ENCODE data around the gene SLC2A11. TPM values are rescaled to one million over a fixed set of nuclear protein-coding genes. Genes with fewer than 3 reads are reported as not detected.

The SLC2A11 gene
- total and polyA plus RNA-seq, 10 of the 15 experiments (the other 5 are each of a cell fraction or from before 2014, with no cell fraction given) = 0.98 to 18.3 (median 8.6) TPM

GRCh38 chr22:23857606-23858483 is at the start of gene SLC2A11 (continued):
- TF ChIP-seq ZNF592 (IDR thresholded peaks at IDR 0.05) (no peak), REST (IDR thresholded peaks at IDR 0.05; ENCODE audit: low read depth, low read length) (no peak), NR2C2 (IDR thresholded peaks at IDR 0.05; ENCODE audit: borderline replicate concordance, control insufficient read depth, insufficient read length, low read depth) (no peak), CHD4 (IDR thresholded peaks at IDR 0.05) (no peak), MXI1 (IDR thresholded peaks at IDR 0.05; ENCODE audit: low read depth, low read length) (peak; percentile 18), E2F8 (IDR thresholded peaks at IDR 0.05; ENCODE audit: low read depth, partially characterized antibody) (no peak), ZBED1 (IDR thresholded peaks at IDR 0.05; ENCODE audit: borderline replicate concordance) (no peak), TCF12 (IDR thresholded peaks at IDR 0.05; ENCODE audit: low read depth, low read length) (peak; percentile 18; the same call in 1 of the 2 replicates), EGR1 (IDR thresholded peaks at IDR 0.05; ENCODE audit: borderline replicate concordance in 1 of 2, low read depth in 2 of 2, low read length in 2 of 2) (peak in 1 of 2 experiments; percentile 34; a peak in 1 of 3 replicates), ESRRA (IDR thresholded peaks at IDR 0.05; ENCODE audit: low read length) (no peak), POLR2AphosphoS5 (IDR thresholded peaks at IDR 0.05; ENCODE audit: low read length) (peak; percentile 89), ZNF384 (IDR thresholded peaks at IDR 0.05; ENCODE audit: borderline replicate concordance, low read depth, low read length) (no peak), MYB (IDR thresholded peaks at IDR 0.05; ENCODE audit: borderline replicate concordance, low read depth, low read length) (no peak), EP300 (IDR thresholded peaks at IDR 0.05; ENCODE audit: borderline replicate concordance in 1 of 2, control insufficient read depth in 1 of 2, low read depth in 2 of 2, low read length in 2 of 2) (no peak), TCF3 (IDR thresholded peaks at IDR 0.05; ENCODE audit: borderline replicate concordance, insufficient read depth, low read depth, low read length) (peak; percentile 44; the same call in 1 of the 2 replicates), CEBPB (IDR thresholded peaks at IDR 0.05; ENCODE audit: borderline replicate concordance in 1 of 2, low read depth in 2 of 2, low read length in 2 of 2) (no peak)

Measured in GM12878 (cell line).